GM12878 (cell line): Measurements from ENCODE around the gene ZNF282. TPM values are rescaled to one million over a fixed set of nuclear protein-coding genes. Genes with fewer than 3 reads are reported as not detected.

Experiments used
- ATAC-seq: fragments of 200-7000 bp; cut with Tn5 transposase; 3 replicates; pipeline ENCODE4 v1.9.1; 2020; ENCODE audit warnings: mild to moderate bottlenecking, moderate library complexity
- BruUV-seq: library from RNA; stranded (reverse); fragments of 400-500 nt; replicated peaks from 2 replicates; lab custom pipeline; 2021; lab: Mats Ljungman, UMichigan
- CTCF ChIA-PET: fragments of 300-600 bp; sonication (Branson Sonifier 250); formaldehyde crosslinking; extraction: SDS; loops from one replicate; lab custom pipeline; 2021; ENCODE audit warnings: inconsistent platforms; lab: Yijun Ruan, JAX
- POLR2A ChIA-PET: fragments of 350-600 bp; formaldehyde crosslinking; extraction: SDS; loops from one replicate; lab custom pipeline; 2021; ENCODE audit warnings: inconsistent platforms; lab: Charles Lee
- RAD21 ChIA-PET: fragments of 300-600 bp; sonication (Branson Sonifier 250); formaldehyde crosslinking; loops from one replicate; lab custom pipeline; 2023; ENCODE audit warnings: antibody characterized with exemption; ENCODE audit not compliant: unreplicated experiment; lab: Charles Lee
- SMC1A ChIA-PET: fragments of 300-600 bp; sonication (Branson Sonifier 250); formaldehyde crosslinking; loops from one replicate; lab custom pipeline; 2023; ENCODE audit not compliant: unreplicated experiment, uncharacterized antibody; lab: Charles Lee
- DNase-seq: peaks from one replicate; pipeline ENCODE4 v3.0.0-alpha.2; 2011; ENCODE audit warnings: low read depth, low spot score
- FAIRE-seq: peaks from 3 replicates; lab custom pipeline; 2011; peaks lifted over from hg19 to GRCh38; lab: Jason Lieb, UNC
- H2AFZ ChIP-seq: 2 replicates; pipeline ENCODE4 v1.6.0; 2011; ENCODE audit warnings: low read depth, low read length, control low read depth; ENCODE audit not compliant: control insufficient read depth
- H3K27ac ChIP-seq: 2 replicates; pipeline ENCODE4 v1.5.1; 2011; ENCODE audit warnings: control low read depth; ENCODE audit not compliant: control insufficient read depth, insufficient read depth
- H3K27me3 ChIP-seq, 2 experiments: replicated peaks in 1 of 2; 2 replicates each; pipeline versions ENCODE4 v1.6.0 to v1.6.1; 2011; ENCODE audit warnings: low read length in 1 of 2; ENCODE audit not compliant: control insufficient read depth in 2 of 2, insufficient read depth in 2 of 2
- H3K36me3 ChIP-seq, 2 experiments: 2 replicates each; pipeline ENCODE4 v1.5.1; 2011; ENCODE audit warnings: low read length in 1 of 2; ENCODE audit not compliant: control insufficient read depth in 2 of 2, insufficient read depth in 2 of 2
- H3K4me1 ChIP-seq: 2 replicates; pipeline ENCODE4 v1.6.1; 2011; ENCODE audit warnings: mild to moderate bottlenecking, low read length, moderate library complexity, mixed read lengths; ENCODE audit not compliant: control insufficient read depth, insufficient read depth
- H3K4me2 ChIP-seq: 2 replicates; pipeline ENCODE4 v1.6.0; 2011; ENCODE audit warnings: control low read depth; ENCODE audit not compliant: control insufficient read depth, insufficient read depth
- H3K4me3 ChIP-seq: fragments of 200-600 bp; sonication (generic); 2 replicates; pipeline ENCODE4 v1.5.1; 2016
- H3K79me2 ChIP-seq: 2 replicates; pipeline ENCODE4 v1.6.0; 2011; ENCODE audit warnings: low read length; ENCODE audit not compliant: control insufficient read depth, insufficient read depth
- H3K9ac ChIP-seq: 2 replicates; pipeline ENCODE4 v1.8.0; 2011; ENCODE audit warnings: low read length, control low read depth, mixed read lengths; ENCODE audit not compliant: control insufficient read depth, insufficient read depth
- H3K9me3 ChIP-seq: replicated peaks from 3 replicates; pipeline ENCODE4 v1.5.1; 2011; ENCODE audit warnings: mild to moderate bottlenecking, low read length; ENCODE audit not compliant: control insufficient read depth, insufficient read depth
- H4K20me1 ChIP-seq: 2 replicates; pipeline ENCODE4 v1.6.0; 2011; ENCODE audit not compliant: control insufficient read depth, insufficient read depth
- ATF7 ChIP-seq: fragments of 450-650 bp; IDR thresholded peaks from 2 replicates; pipeline ENCODE4 v1.6.1; 2016; ENCODE audit warnings: low read depth, mild to moderate bottlenecking
- CBFB ChIP-seq: IDR thresholded peaks from 2 replicates; pipeline ENCODE4 v1.6.1; 2016; ENCODE audit warnings: antibody characterized with exemption, low read depth
- CREB1 ChIP-seq: IDR thresholded peaks from 2 replicates; pipeline ENCODE4 v1.6.1; 2012; ENCODE audit warnings: low read depth, mild to moderate bottlenecking, inconsistent platforms
- CREM ChIP-seq: IDR thresholded peaks from 2 replicates; pipeline ENCODE4 v1.6.1; 2014; ENCODE audit warnings: antibody characterized with exemption, low read depth
- FOS ChIP-seq: IDR thresholded peaks from 3 replicates; pipeline ENCODE4 v1.6.1; 2011; ENCODE audit warnings: borderline replicate concordance; ENCODE audit not compliant: insufficient read length; ENCODE audit errors: extremely low read depth
- GABPA ChIP-seq: IDR thresholded peaks from 2 replicates; pipeline ENCODE4 v1.6.1; 2014; ENCODE audit warnings: antibody characterized with exemption, low read depth, mild to moderate bottlenecking, inconsistent platforms
- KLF5 ChIP-seq: fragments of 450-650 bp; IDR thresholded peaks from 2 replicates; pipeline ENCODE4 v1.6.1; 2014; ENCODE audit warnings: mild to moderate bottlenecking; ENCODE audit not compliant: partially characterized antibody
- PKNOX1 ChIP-seq: fragments of 450-650 bp; IDR thresholded peaks from 2 replicates; pipeline ENCODE4 v1.6.1; 2016; ENCODE audit warnings: mild to moderate bottlenecking
- POU2F2 ChIP-seq: IDR thresholded peaks from 3 replicates; pipeline ENCODE4 v1.6.1; 2011; ENCODE audit warnings: low read depth, mild to moderate bottlenecking, low read length, borderline replicate concordance
- REST ChIP-seq: IDR thresholded peaks from 2 replicates; pipeline ENCODE4 v1.6.1; 2012; ENCODE audit warnings: mild to moderate bottlenecking, low read depth, low read length
- SIN3A ChIP-seq: IDR thresholded peaks from 2 replicates; pipeline ENCODE4 v1.6.1; 2012; ENCODE audit warnings: low read depth, low read length, improper control_type of control experiment
- SUPT20H ChIP-seq: IDR thresholded peaks from 2 replicates; pipeline ENCODE4 v1.6.1; 2011; ENCODE audit warnings: low read depth, mild to moderate bottlenecking, low read length, moderate library complexity, borderline replicate concordance; ENCODE audit not compliant: control insufficient read depth
- TCF3 ChIP-seq: IDR thresholded peaks from 2 replicates; pipeline ENCODE4 v1.6.1; 2012; ENCODE audit warnings: low read depth, mild to moderate bottlenecking, low read length, borderline replicate concordance; ENCODE audit not compliant: insufficient read depth
- ZBTB4 ChIP-seq: fragments of 450-650 bp; formaldehyde crosslinking; IDR thresholded peaks from 2 replicates; pipeline ENCODE4 v1.4.0; 2022; ENCODE audit warnings: mild to moderate bottlenecking, moderate library complexity
- ZNF217 ChIP-seq: fragments of 450-650 bp; IDR thresholded peaks from 2 replicates; pipeline ENCODE4 v1.6.1; 2017; ENCODE audit warnings: antibody characterized with exemption, mild to moderate bottlenecking
- ZNF24 ChIP-seq: fragments of 450-650 bp; IDR thresholded peaks from 2 replicates; pipeline ENCODE4 v1.6.1; 2017; ENCODE audit warnings: antibody characterized with exemption, mild to moderate bottlenecking
- ZNF384 ChIP-seq: IDR thresholded peaks from 2 replicates; pipeline ENCODE4 v1.6.1; 2012; ENCODE audit warnings: low read depth, mild to moderate bottlenecking, low read length, improper control_type of control experiment, borderline replicate concordance
- WGBS: methylation state at CpG from one replicate; pipeline ENCODE4 v1.1.6; 2016; ENCODE audit warnings: low lambda C conversion rate; ENCODE audit not compliant: insufficient replicate concordance, insufficient coverage; ENCODE audit errors: missing lambda C conversion rate; 5-methylcytosine and 5-hydroxymethylcytosine counted together
- in situ Hi-C: fragments of 300-500 bp; cut with MboI; formaldehyde crosslinking; loops from 9 replicates; pipeline ENCODE4 v1.14.3; 2018; ENCODE audit warnings: mixed read lengths
- intact Hi-C: fragments of 100-400 bp; cut with micrococcal nuclease; formaldehyde crosslinking; loops from one replicate; pipeline ENCODE4 v1.14.2; 2022; ENCODE audit not compliant: unreplicated experiment
- polyA plus RNA-seq, 11 experiments: library from polyadenylated mRNA; depleted of rRNA in 4 of 11; unstranded in 6 of 11; stranded (reverse) in 5 of 11; fragments of >200 nt; fragmentation: Nextera tagmentation in 4 of 11; fragmentation: Illumina TruSeq in 1 of 11; extraction: Ambion mirVana in 4 of 11; extraction: Trizol in 1 of 11; gene quantifications; 1 replicate in 1 of 11; 2 replicates in 10 of 11; pipeline versions ENCODE4 v1.2.1 to v1.2.3, GENCODE V29; 2011 to 2016; ENCODE audit warnings: inconsistent platforms in 2 of 11, missing spikeins in 2 of 11, low read depth in 1 of 11
- total RNA-seq, 4 experiments: library from RNA; depleted of rRNA in 3 of 4; stranded (reverse); fragments of >200 nt in 3 of 4; fragmentation: Illumina TruSeq in 1 of 4; extraction: Trizol in 1 of 4; gene quantifications; 2 replicates each; pipeline versions ENCODE4 v1.2.1 to v1.2.3, GENCODE V29; 2013 to 2021

Gene ZNF282
- total and polyA plus RNA-seq, 10 of the 15 experiments (the other 5 are each of a cell fraction or from before 2014, with no cell fraction given) = 0.35 to 28.4 (median 8.1) TPM

GRCh38 chr7:149252378-149252777 lies 57.0 kb downstream of the ZNF282 start (continued):
- TF ChIP-seq SIN3A (no peak), CBFB (no peak), GABPA (no peak), ZNF384 (no peak), PKNOX1 (no peak), POU2F2 (no peak), SUPT20H (no peak)

GRCh38 chr7:149253665-149254064 lies 58.3 kb downstream of the ZNF282 start:
- intact Hi-C loops = no loop called here
- DNase-seq (no peak), ATAC-seq (no peak), FAIRE-seq (no peak)
- H3K9me3 ChIP-seq = no peaks in the 10 kb centered on the region
- BruUV-seq = no TSS peak
- no peak overlapping the region for H3K4me3 ChIP-seq
- no peak overlapping the region for H3K4me2 ChIP-seq
- SMC1A ChIA-PET = no interaction called here
- H3K27me3 ChIP-seq = no peaks in the 10 kb centered on the region
- peaks cover 3% of the 10 kb centered on the region; the same call in 1 of the 2 replicates for H3K4me1 ChIP-seq
- CTCF ChIA-PET = interaction anchor here (2.4 kb wide), 1 partner anchor 8 kb away, joined by 15 read pairs; the partner anchor contains the start of gene ZNF783
- H3K36me3 ChIP-seq = peaks cover 12 to 16% of the 10 kb centered on the region in 2 experiments
- in situ Hi-C loops = no loop called here
- H4K20me1 ChIP-seq = no peaks in the 10 kb centered on the region
- WGBS = 82% methylated on average over 7 of the region's 7 CpGs
- POLR2A ChIA-PET = no interaction called here
- peaks cover under 1% of the 10 kb centered on the region; the same call in 1 of the 2 replicates for H3K79me2 ChIP-seq
- no peak overlapping the region for H3K9ac ChIP-seq
- no peak overlapping the region for H2AFZ ChIP-seq
- RAD21 ChIA-PET = no interaction called here
- no peak overlapping the region for H3K27ac ChIP-seq
- TF ChIP-seq FOS = no peak
- no peak for TF ChIP-seq ZNF24
- no peak for TF ChIP-seq GABPA
- TF ChIP-seq CREB1 = no peak
- no peak for TF ChIP-seq REST
- no peak for TF ChIP-seq ATF7
- TF ChIP-seq ZBTB4 (CRISPR knock-in tag) = no peak
- no peak for TF ChIP-seq KLF5
- no peak for TF ChIP-seq CREM
- no peak for TF ChIP-seq TCF3
- no peak for TF ChIP-seq ZNF217
